HEK293 (cell line): ENCODE measurements around the gene EHD1.

Source experiments
- CTCF ChIA-PET: fragments of 350-600 bp; formaldehyde crosslinking; extraction: SDS; loops from one replicate; lab custom pipeline; 2021; ENCODE audit warnings: antibody characterized with exemption; lab: Yijun Ruan, JAX
- POLR2A ChIA-PET: fragments of 300-600 bp; formaldehyde crosslinking; extraction: SDS; loops from one replicate; lab custom pipeline; 2020; ENCODE audit warnings: antibody characterized with exemption, inconsistent platforms; lab: Yijun Ruan, JAX
- H3K27ac ChIP-seq: fragments of 200-500 bp; sonication (Bioruptor generic); 2 replicates; pipeline ENCODE4 v1.5.1; 2014; ENCODE audit warnings: low read depth, low read length, control low read depth, inconsistent platforms; ENCODE audit errors: extremely low read depth
- H3K36me3 ChIP-seq, 2 experiments: fragments of 200-500 bp in 1 of 2; sonication (Bioruptor generic) in 1 of 2; 1 replicate in 1 of 2; 2 replicates in 1 of 2; pipeline ENCODE4 v1.5.1; 2014 to 2017; ENCODE audit warnings: inconsistent platforms in 2 of 2, low read length in 2 of 2; ENCODE audit not compliant: control insufficient read depth in 2 of 2, insufficient read depth in 1 of 2
- H3K4me1 ChIP-seq: fragments of 200-500 bp; sonication (Bioruptor generic); 2 replicates; pipeline ENCODE4 v1.5.1; 2014; ENCODE audit warnings: mild to moderate bottlenecking, low read length, inconsistent platforms; ENCODE audit not compliant: control insufficient read depth, insufficient read depth
- H3K4me3 ChIP-seq: 2 replicates; pipeline ENCODE4 v1.5.1; 2011; ENCODE audit warnings: low read depth, mild to moderate bottlenecking, control low read depth, low read length, moderate library complexity
- H3K9me3 ChIP-seq: fragments of 200-500 bp; sonication (Bioruptor generic); 2 replicates; pipeline ENCODE4 v1.5.1; 2014; ENCODE audit warnings: low read depth, low read length, inconsistent platforms; ENCODE audit not compliant: control insufficient read depth, insufficient read depth
- BCL11B ChIP-seq: fragments of 450-650 bp; formaldehyde crosslinking; IDR thresholded peaks from 2 replicates; pipeline ENCODE4 v1.5.1; 2016; ENCODE audit warnings: low read depth, missing biosample characterization, missing genetic modification characterization
- HOXD13 ChIP-seq: sonication (generic); formaldehyde crosslinking; IDR thresholded peaks from 2 replicates; pipeline ENCODE4 v1.8.0; 2022; ENCODE audit warnings: missing genetic modification reagents, borderline replicate concordance
- KLF8 ChIP-seq: fragments of 450-650 bp; formaldehyde crosslinking; IDR thresholded peaks from 2 replicates; pipeline ENCODE4 v1.5.1; 2016; ENCODE audit warnings: missing biosample characterization, missing genetic modification characterization
- OSR2 ChIP-seq: fragments of 450-650 bp; formaldehyde crosslinking; IDR thresholded peaks from 2 replicates; pipeline ENCODE4 v1.5.1; 2016; ENCODE audit warnings: missing biosample characterization, missing genetic modification characterization
- SCRT2 ChIP-seq: fragments of 450-650 bp; formaldehyde crosslinking; IDR thresholded peaks from 2 replicates; pipeline ENCODE4 v1.5.1; 2016; ENCODE audit warnings: missing biosample characterization, missing genetic modification characterization
- ZBTB6 ChIP-seq: fragments of 450-650 bp; formaldehyde crosslinking; IDR thresholded peaks from 2 replicates; pipeline ENCODE4 v1.5.1; 2017; ENCODE audit warnings: missing biosample characterization, missing genetic modification characterization
- ZFHX2 ChIP-seq: fragments of 450-650 bp; formaldehyde crosslinking; conservative IDR thresholded peaks from 2 replicates; pipeline ENCODE4 v1.5.1; 2016; ENCODE audit warnings: missing biosample characterization, missing genetic modification characterization
- ZNF157 ChIP-seq: fragments of 450-650 bp; formaldehyde crosslinking; IDR thresholded peaks from 2 replicates; pipeline ENCODE4 v1.5.1; 2016; ENCODE audit warnings: missing biosample characterization, missing genetic modification characterization
- ZNF184 ChIP-seq: fragments of 450-650 bp; IDR thresholded peaks from 2 replicates; pipeline ENCODE4 v1.5.1; 2018; ENCODE audit warnings: missing biosample characterization, mild to moderate bottlenecking, missing genetic modification characterization
- ZNF214 ChIP-seq: fragments of 450-650 bp; formaldehyde crosslinking; IDR thresholded peaks from 2 replicates; pipeline ENCODE4 v1.5.1; 2017; ENCODE audit warnings: missing biosample characterization, mild to moderate bottlenecking, missing genetic modification characterization, borderline replicate concordance
- ZNF223 ChIP-seq: fragments of 450-650 bp; formaldehyde crosslinking; IDR thresholded peaks from 2 replicates; pipeline ENCODE4 v1.5.1; 2016; ENCODE audit warnings: missing biosample characterization, missing genetic modification characterization
- ZNF26 ChIP-seq: fragments of 450-650 bp; formaldehyde crosslinking; IDR thresholded peaks from 2 replicates; pipeline ENCODE4 v1.5.1; 2016; ENCODE audit warnings: missing biosample characterization, missing genetic modification characterization
- ZNF311 ChIP-seq: fragments of 450-650 bp; formaldehyde crosslinking; IDR thresholded peaks from 2 replicates; pipeline ENCODE4 v1.5.1; 2017; ENCODE audit warnings: missing biosample characterization, missing genetic modification characterization, borderline replicate concordance
- ZNF350 ChIP-seq: fragments of 450-650 bp; formaldehyde crosslinking; IDR thresholded peaks from 2 replicates; pipeline ENCODE4 v1.5.0; 2017; ENCODE audit warnings: missing biosample characterization, mild to moderate bottlenecking, missing genetic modification characterization
- ZNF510 ChIP-seq: fragments of 450-650 bp; formaldehyde crosslinking; IDR thresholded peaks from 2 replicates; pipeline ENCODE4 v1.5.1; 2018; ENCODE audit warnings: mild to moderate bottlenecking, missing genetic modification characterization, missing biosample characterization; ENCODE audit not compliant: insufficient replicate concordance
- ZNF518A ChIP-seq: fragments of 450-650 bp; formaldehyde crosslinking; conservative IDR thresholded peaks from 2 replicates; pipeline ENCODE4 v1.5.1; 2016; ENCODE audit warnings: low read depth, missing biosample characterization, missing genetic modification characterization
- ZNF654 ChIP-seq: fragments of 450-650 bp; formaldehyde crosslinking; IDR thresholded peaks from 2 replicates; pipeline ENCODE4 v1.5.1; 2016; ENCODE audit warnings: low read depth, missing biosample characterization, missing genetic modification characterization
- ZNF830 ChIP-seq: fragments of 450-650 bp; IDR thresholded peaks from 2 replicates; pipeline ENCODE4 v1.5.0; 2018; ENCODE audit warnings: missing biosample characterization, missing genetic modification characterization, low read depth, mild to moderate bottlenecking, moderate library complexity
- ZNF837 ChIP-seq: fragments of 450-650 bp; formaldehyde crosslinking; IDR thresholded peaks from 2 replicates; pipeline ENCODE4 v1.5.1; 2016; ENCODE audit warnings: missing biosample characterization, missing genetic modification characterization
- TF ChIP-seq, protein P1 (sequence below): fragments of 450-650 bp; formaldehyde crosslinking; IDR thresholded peaks from 2 replicates; pipeline ENCODE4 v1.5.1; 2016; ENCODE audit warnings: missing biosample characterization, missing genetic modification characterization
- TF ChIP-seq, protein P2 (sequence below): fragments of 450-650 bp; formaldehyde crosslinking; IDR thresholded peaks from 2 replicates; pipeline ENCODE4 v1.5.1; 2016; ENCODE audit warnings: missing biosample characterization, missing genetic modification characterization

The EHD1 gene

GRCh38 chr11:64903291-64903833, 24.9 kb upstream of the EHD1 start:
- TF ChIP-seq ZNF837 (tag by site-specific recombination) (no peak), BCL11B (tag by site-specific recombination) (no peak), ZFHX2 (tag by site-specific recombination) (no peak), HOXD13 (no peak), SCRT2 (tag by site-specific recombination) (no peak), ZNF654 (no peak), OSR2 (tag by site-specific recombination) (no peak), ZNF26 (tag by site-specific recombination) (no peak), ZNF223 (no peak), ZNF510 (no peak), ZNF518A (no peak), KLF8 (tag by site-specific recombination) (no peak)
- H3K4me3 ChIP-seq, result no peak overlapping the region
- H3K36me3 ChIP-seq, result peaks cover 0 to 80% of the 10 kb centered on the region in 2 experiments; a peak in 2 of 3 replicates
- no peak overlapping the region for H3K27ac ChIP-seq
- no peaks in the 10 kb centered on the region for H3K4me1 ChIP-seq
- no peaks in the 10 kb centered on the region for H3K9me3 ChIP-seq
- POLR2A ChIA-PET, result no interaction called here
- CTCF ChIA-PET, result interaction anchor here (0.5 to 0.8 kb wide), 2 partner anchors 56 to 572 kb away, joined by 3 to 4 read pairs; no protein-coding TSS in a partner anchor

DNA sequence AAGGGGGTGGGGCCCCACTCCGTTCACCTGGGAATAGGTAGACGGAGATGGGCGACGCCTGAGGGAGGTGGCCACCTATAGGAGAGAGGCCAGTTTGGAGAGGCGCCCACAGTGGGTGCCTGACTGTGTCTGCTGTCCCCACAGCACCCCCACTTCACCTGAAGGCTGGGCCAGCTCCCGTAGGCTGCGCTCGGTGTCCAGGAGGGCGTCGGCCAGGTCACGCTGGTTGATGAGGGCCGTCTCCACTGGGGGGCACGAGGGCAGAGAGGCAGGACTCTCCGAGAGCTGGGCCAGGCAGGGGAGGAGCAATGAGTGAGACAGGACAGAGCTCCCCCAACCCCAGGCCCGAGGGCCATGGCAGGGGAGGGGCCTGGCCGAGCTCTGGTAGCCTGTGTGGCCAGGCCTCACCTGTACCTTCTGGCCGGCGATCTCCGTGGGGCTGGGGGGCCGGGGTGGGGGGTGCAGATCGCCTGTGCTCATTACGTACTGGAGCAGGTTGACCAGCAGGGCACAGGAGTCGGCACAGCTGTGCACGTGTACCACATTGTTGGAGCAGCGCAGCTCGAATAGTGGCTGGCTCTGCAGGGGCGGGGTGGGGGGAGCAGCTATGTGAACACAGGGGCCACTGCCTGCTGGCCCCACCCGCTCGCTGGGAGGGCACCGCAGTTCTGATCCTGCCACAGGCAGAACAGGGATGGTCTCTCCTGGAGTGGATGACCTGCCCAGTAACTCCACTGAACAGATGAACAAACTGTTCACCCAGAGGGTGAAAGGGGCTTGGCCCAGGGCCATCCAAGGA, 23.9 kb upstream of the EHD1 start:
- Histone ChIP-seq H3K36me3 (peaks cover 0 to 82% of the 10 kb centered on the region in 2 experiments; a peak in 2 of 3 replicates), H3K4me1 (no peaks in the 10 kb centered on the region), H3K27ac (no peak overlapping the region), H3K4me3 (no peak overlapping the region), H3K9me3 (no peaks in the 10 kb centered on the region)
- CTCF ChIA-PET, result interaction anchor here (0.9 to 1.4 kb wide), 3 partner anchors 10 to 54 kb away, joined by 3 to 9 read pairs (median 3); no protein-coding TSS in a partner anchor
- POLR2A ChIA-PET, result interaction anchor here (0.7 kb wide), 1 partner anchor 25 kb away, joined by 4 read pairs; no protein-coding TSS in a partner anchor
- TF ChIP-seq ZNF214 (tag by site-specific recombination), result no peak
- no peak for TF ChIP-seq ZBTB6 (tag by site-specific recombination)
- no peak for TF ChIP-seq ZNF350
- TF ChIP-seq, protein P1, sequence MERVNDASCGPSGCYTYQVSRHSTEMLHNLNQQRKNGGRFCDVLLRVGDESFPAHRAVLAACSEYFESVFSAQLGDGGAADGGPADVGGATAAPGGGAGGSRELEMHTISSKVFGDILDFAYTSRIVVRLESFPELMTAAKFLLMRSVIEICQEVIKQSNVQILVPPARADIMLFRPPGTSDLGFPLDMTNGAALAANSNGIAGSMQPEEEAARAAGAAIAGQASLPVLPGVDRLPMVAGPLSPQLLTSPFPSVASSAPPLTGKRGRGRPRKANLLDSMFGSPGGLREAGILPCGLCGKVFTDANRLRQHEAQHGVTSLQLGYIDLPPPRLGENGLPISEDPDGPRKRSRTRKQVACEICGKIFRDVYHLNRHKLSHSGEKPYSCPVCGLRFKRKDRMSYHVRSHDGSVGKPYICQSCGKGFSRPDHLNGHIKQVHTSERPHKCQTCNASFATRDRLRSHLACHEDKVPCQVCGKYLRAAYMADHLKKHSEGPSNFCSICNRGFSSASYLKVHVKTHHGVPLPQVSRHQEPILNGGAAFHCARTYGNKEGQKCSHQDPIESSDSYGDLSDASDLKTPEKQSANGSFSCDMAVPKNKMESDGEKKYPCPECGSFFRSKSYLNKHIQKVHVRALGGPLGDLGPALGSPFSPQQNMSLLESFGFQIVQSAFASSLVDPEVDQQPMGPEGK (tag by site-specific recombination), result no peak
- TF ChIP-seq ZNF830 (tag by site-specific recombination), result no peak
- TF ChIP-seq, protein P2, sequence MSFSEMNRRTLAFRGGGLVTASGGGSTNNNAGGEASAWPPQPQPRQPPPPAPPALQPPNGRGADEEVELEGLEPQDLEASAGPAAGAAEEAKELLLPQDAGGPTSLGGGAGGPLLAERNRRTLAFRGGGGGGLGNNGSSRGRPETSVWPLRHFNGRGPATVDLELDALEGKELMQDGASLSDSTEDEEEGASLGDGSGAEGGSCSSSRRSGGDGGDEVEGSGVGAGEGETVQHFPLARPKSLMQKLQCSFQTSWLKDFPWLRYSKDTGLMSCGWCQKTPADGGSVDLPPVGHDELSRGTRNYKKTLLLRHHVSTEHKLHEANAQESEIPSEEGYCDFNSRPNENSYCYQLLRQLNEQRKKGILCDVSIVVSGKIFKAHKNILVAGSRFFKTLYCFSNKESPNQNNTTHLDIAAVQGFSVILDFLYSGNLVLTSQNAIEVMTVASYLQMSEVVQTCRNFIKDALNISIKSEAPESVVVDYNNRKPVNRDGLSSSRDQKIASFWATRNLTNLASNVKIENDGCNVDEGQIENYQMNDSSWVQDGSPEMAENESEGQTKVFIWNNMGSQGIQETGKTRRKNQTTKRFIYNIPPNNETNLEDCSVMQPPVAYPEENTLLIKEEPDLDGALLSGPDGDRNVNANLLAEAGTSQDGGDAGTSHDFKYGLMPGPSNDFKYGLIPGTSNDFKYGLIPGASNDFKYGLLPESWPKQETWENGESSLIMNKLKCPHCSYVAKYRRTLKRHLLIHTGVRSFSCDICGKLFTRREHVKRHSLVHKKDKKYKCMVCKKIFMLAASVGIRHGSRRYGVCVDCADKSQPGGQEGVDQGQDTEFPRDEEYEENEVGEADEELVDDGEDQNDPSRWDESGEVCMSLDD (tag by site-specific recombination), result no peak
- TF ChIP-seq ZNF157 (tag by site-specific recombination), result no peak
- no peak for TF ChIP-seq ZNF311 (tag by site-specific recombination)
- no peak for TF ChIP-seq ZNF184 (tag by site-specific recombination)
